CD4-positive, alpha-beta T cell treated with Interleukin-10 for 1 hour (primary cell): ENCODE results near the gene NBEA.

Source experiments
- DNase-seq: peaks from one replicate; pipeline ENCODE4 v3.0.0-alpha.2; 2020

Gene NBEA

GRCh38 chr13:35687336-35687735 is 745.3 kb downstream of the NBEA start:
- no peak for DNase-seq

- no peak for DNase-seq
Measured at GRCh38 chr13:35690581-35691207, 748.6 kb downstream of the NBEA start.

GRCh38 chr13:35693134-35693784 is 751.2 kb downstream of the NBEA start:
- no peak for DNase-seq

GRCh38 chr13:35694031-35694430 is 752.0 kb downstream of the NBEA start:
- no peak for DNase-seq

- DNase-seq: no peak
Measured at GRCh38 chr13:35694549-35695447, 752.7 kb downstream of the NBEA start.

GRCh38 chr13:35695448-35695770 is 753.3 kb downstream of the NBEA start:
- no peak for DNase-seq

GRCh38 chr13:35697186-35697730 is 755.2 kb downstream of the NBEA start:
- no peak for DNase-seq

- no peak for DNase-seq
Measured at GRCh38 chr13:35698911-35699576, 757.0 kb downstream of the NBEA start.

- no peak for DNase-seq
Measured at GRCh38 chr13:35699825-35700510, 757.9 kb downstream of the NBEA start.

- DNase-seq: no peak
Measured at GRCh38 chr13:35700671-35701070, 758.6 kb downstream of the NBEA start.

GRCh38 chr13:35702316-35702715 is 760.2 kb downstream of the NBEA start:
- no peak for DNase-seq

GRCh38 chr13:35703061-35703460 is 761.0 kb downstream of the NBEA start:
- DNase-seq: no peak

- no peak for DNase-seq
Measured at GRCh38 chr13:35704331-35704730, 762.3 kb downstream of the NBEA start.

- DNase-seq: no peak
Measured at GRCh38 chr13:35706281-35706680, 764.2 kb downstream of the NBEA start.

- no peak for DNase-seq
Measured at GRCh38 chr13:35706721-35707120, 764.7 kb downstream of the NBEA start.

- DNase-seq: no peak
Measured at GRCh38 chr13:35711909-35712308, 769.8 kb downstream of the NBEA start.

- no peak for DNase-seq
Measured at GRCh38 chr13:35712907-35713761, 771.1 kb downstream of the NBEA start.

- DNase-seq: no peak
Measured at GRCh38 chr13:35714121-35714520, 772.1 kb downstream of the NBEA start.

- DNase-seq: no peak
Measured at GRCh38 chr13:35714588-35715377, 772.7 kb downstream of the NBEA start.

- no peak for DNase-seq
Measured at GRCh38 chr13:35716186-35716585, 774.1 kb downstream of the NBEA start.

- no peak for DNase-seq
Measured at GRCh38 chr13:35716729-35717128, 774.7 kb downstream of the NBEA start.
